Activated CD4-positive, alpha-beta T cell treated with anti-CD3 and anti-CD28 coated beads, Interleukin-2, amount 10 ng/mL, durations not matched to agents 7 days and 5 days (primary cell): Measurements from ENCODE around the gene AMD1. TPM values are rescaled to one million over a fixed set of nuclear protein-coding genes. Genes with fewer than 3 reads are reported as not detected.

Source experiments
- CTCF ChIA-PET: fragments of 350-600 bp; sonication (Branson Sonifier 250); formaldehyde crosslinking; loops from one replicate; lab custom pipeline; 2021; ENCODE audit warnings: antibody characterized with exemption; lab: Charles Lee
- POLR2A ChIA-PET: fragments of 350-600 bp; sonication (Branson Sonifier 250); formaldehyde crosslinking; loops from one replicate; lab custom pipeline; 2021; ENCODE audit warnings: antibody characterized with exemption; lab: Charles Lee
- DNase-seq: peaks from one replicate; pipeline ENCODE4 v3.0.0-alpha.2; 2020
- H3K27ac Mint-ChIP-seq: one replicate; pipeline ENCODE4 v1.8.0; 2021; ENCODE audit warnings: mild to moderate bottlenecking, moderate library complexity, mixed read lengths
- H3K27me3 Mint-ChIP-seq: one replicate; pipeline ENCODE4 v1.8.0; 2021; ENCODE audit warnings: mixed read lengths
- H3K36me3 Mint-ChIP-seq: one replicate; pipeline ENCODE4 v1.8.0; 2021; ENCODE audit warnings: low read depth, mixed read lengths
- H3K4me1 Mint-ChIP-seq: one replicate; pipeline ENCODE4 v1.8.0; 2021; ENCODE audit warnings: mixed read lengths
- H3K4me3 Mint-ChIP-seq: one replicate; pipeline ENCODE4 v1.8.0; 2021; ENCODE audit warnings: mild to moderate bottlenecking, moderate library complexity, mixed read lengths
- H3K9me3 Mint-ChIP-seq: one replicate; pipeline ENCODE4 v1.8.0; 2021; ENCODE audit warnings: mixed read lengths
- total RNA-seq, 2 experiments: library from RNA; stranded (reverse); gene quantifications; one replicate each; pipeline ENCODE4 v1.2.3, GENCODE V29; 2021

AMD1 gene
- total RNA-seq, 2 experiments from 2014 or later, result 76.5 to 103 TPM

DNA sequence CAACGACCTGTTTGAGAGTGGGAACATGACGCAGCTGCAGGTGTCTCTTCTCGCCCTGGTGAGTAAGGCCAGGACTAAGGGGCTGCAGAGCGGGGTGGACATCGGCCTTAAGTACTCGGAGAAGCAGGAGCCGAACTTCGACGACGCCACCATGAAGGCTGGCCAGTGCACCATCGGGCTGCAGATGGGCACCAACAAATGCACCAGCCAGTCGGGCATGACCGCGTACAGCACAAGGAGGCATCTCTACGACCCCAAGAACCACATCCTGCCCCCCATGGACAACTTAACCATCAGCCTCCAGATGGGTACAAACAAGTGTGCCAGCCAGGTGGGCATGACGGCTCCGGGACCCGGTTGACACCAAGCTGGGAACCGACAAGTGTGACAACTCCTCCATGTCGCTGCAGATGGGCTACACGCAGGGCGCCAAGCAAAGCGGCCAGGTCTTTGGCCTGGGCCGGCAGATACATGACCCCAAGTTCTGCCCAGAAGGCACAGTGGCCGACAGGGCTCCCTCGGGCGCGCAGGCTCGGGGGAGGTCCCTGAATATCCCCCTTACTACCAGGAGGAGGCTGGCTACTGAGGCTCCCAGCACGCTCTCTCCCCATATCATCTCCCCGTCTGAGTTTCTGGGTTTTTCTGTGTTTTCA is 15.9 kb upstream of the AMD1 start:
- Mint-ChIP-seq H3K36me3 (peaks cover 3% of the 10 kb centered on the region), H3K27ac (no peak overlapping the region), H3K4me1 (peaks cover 16% of the 10 kb centered on the region), H3K4me3 (no peak overlapping the region), H3K9me3 (no peaks in the 10 kb centered on the region), H3K27me3 (peaks cover under 1% of the 10 kb centered on the region)
- ChIA-PET CTCF (interaction anchor here (1.2 to 1.3 kb wide), 2 partner anchors 46 to 51 kb away, joined by 3 read pairs; no protein-coding TSS in a partner anchor), POLR2A (no interaction called here)
- DNase-seq, result no peak

DNA sequence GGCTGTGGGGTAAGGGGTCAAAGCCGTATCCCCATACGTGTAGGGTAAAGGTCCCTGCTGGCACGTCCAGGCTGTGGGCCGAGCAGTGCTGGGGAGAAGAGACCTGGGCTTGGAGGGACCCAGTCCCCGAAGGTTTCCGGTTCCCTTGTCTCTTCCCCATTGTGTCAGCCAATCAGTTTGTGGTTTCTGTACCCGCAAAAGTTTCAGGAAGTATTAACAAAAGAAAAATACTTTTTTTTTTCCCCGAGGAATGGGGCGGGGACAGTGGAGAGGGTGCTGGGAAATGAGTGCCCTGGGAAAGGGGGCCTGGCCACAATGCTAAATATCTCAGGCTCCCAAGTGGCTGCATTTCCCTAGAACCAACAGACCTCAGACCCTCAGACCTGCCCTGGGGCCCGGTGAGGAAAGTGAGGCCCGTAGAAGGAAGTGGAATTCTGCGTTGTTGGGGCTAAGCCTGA is 15.2 kb upstream of the AMD1 start:
- Mint-ChIP-seq H3K4me1 (peaks cover 16% of the 10 kb centered on the region), H3K27ac (peak overlapping the region; percentile 69), H3K4me3 (no peak overlapping the region), H3K36me3 (peaks cover 3% of the 10 kb centered on the region), H3K27me3 (no peaks in the 10 kb centered on the region), H3K9me3 (no peaks in the 10 kb centered on the region)
- ChIA-PET POLR2A (no interaction called here), CTCF (no interaction called here)
- DNase-seq, result no peak

DNA sequence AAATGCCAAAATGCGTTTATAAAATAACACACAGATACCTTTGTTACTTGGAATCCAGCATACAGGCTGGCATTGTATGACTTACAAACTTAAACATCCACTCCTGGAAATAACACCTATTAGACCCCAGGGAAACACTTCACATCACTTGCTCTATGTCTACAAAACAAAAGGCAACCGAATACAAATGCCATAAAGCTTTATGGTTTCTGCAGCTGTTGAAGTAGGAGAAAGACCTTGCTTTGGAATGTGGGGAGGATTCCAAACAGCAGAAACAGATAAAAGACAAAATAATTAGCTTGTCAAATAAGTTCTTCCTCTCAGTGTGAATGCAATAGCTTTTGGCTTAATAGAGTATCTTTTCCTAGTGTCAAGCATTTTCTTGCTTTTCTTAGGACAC is 9.8 kb upstream of the AMD1 start:
- CTCF ChIA-PET, result interaction anchor here (0.6 to 2.2 kb wide), 3 partner anchors 8 to 88 kb away, joined by 3 to 6 read pairs (median 3); partner anchors contain the start of gene AMD1
- Mint-ChIP-seq H3K9me3 (no peaks in the 10 kb centered on the region), H3K4me1 (peaks cover 23% of the 10 kb centered on the region), H3K27ac (no peak overlapping the region), H3K27me3 (no peaks in the 10 kb centered on the region), H3K4me3 (no peak overlapping the region), H3K36me3 (peaks cover 2% of the 10 kb centered on the region)
- DNase-seq, result no peak
- POLR2A ChIA-PET, result interaction anchor here (2.2 kb wide), 1 partner anchor 10 kb away, joined by 10 read pairs; the partner anchor contains the start of gene AMD1

DNA sequence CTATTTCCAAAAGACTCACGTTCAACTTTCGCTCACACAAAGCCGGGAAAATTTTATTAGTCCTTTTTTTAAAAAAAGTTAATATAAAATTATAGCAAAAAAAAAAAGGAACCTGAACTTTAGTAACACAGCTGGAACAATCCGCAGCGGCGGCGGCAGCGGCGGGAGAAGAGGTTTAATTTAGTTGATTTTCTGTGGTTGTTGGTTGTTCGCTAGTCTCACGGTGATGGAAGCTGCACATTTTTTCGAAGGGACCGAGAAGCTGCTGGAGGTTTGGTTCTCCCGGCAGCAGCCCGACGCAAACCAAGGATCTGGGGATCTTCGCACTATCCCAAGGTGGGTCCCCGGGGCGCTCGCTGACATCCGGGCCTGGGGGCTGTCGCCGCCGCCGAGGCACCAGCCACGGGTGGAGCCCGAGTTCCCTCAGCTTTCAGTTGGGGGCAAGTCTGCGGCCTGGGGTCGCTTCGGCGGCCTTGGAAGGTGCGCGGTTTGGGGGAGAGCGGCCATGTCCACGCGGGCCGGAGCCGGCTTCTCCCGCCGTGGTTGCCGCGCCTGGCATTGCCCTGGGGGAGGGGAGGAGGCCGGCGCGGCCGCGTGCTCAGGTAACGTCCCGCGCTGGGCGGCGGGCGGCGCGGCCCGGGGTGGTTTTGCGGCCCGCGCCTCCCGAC is 429 bp downstream of the AMD1 start:
- ChIA-PET CTCF (interaction anchor here (0.9 to 1.2 kb wide), 3 partner anchors 9 to 19 kb away, joined by 3 to 4 read pairs (median 4); no protein-coding TSS in a partner anchor), POLR2A (interaction anchor here (0.5 to 6.4 kb wide), 9 partner anchors 9 to 192 kb away, joined by 3 to 89 read pairs (median 5); partner anchors contain the start of genes CDK19 and GTF3C6)
- Mint-ChIP-seq H3K9me3 (no peaks in the 10 kb centered on the region), H3K27ac (peak overlapping the region; percentile 99), H3K36me3 (peaks cover 22% of the 10 kb centered on the region), H3K4me3 (peak overlapping the region; percentile 95), H3K4me1 (peaks cover 39% of the 10 kb centered on the region), H3K27me3 (no peaks in the 10 kb centered on the region)
- no peak for DNase-seq

DNA sequence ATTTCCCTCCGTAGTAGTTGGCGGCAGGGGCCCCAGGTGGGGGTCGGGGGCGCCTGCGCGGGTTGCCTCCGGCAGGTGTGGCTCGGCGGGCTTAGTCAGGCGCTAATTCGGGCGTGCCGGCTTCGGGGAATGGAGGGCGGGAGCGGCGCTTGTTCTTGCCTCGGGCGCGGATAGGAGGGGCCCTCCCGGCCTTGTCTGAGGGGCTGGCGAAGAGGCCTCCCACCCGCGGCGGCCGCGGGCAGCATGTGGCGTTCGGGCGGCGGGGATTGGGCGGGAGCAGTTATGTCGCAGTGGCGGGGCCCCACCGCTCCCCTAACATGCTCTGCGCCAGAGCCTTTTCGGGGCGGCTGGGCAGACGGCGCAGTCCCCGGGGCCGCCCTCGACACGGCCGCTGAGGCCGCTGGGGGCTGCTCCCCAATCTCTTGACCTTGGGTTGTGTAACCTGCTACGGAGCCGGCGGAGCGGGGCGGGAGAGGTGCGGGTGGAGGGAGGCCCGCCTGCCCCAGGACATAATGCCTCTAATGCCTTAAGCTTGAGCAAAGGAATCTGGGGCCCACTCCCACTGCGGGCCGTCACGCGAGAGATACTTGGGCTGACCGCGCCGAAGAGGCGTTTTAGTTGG is 1.1 kb downstream of the AMD1 start:
- Mint-ChIP-seq H3K36me3 (peaks cover 27% of the 10 kb centered on the region), H3K27me3 (no peaks in the 10 kb centered on the region), H3K27ac (peak overlapping the region; percentile 95), H3K4me3 (peak overlapping the region; percentile 95), H3K9me3 (no peaks in the 10 kb centered on the region), H3K4me1 (peaks cover 45% of the 10 kb centered on the region)
- CTCF ChIA-PET, result interaction anchor here (0.7 to 2.2 kb wide), 5 partner anchors 11 to 193 kb away, joined by 3 to 10 read pairs (median 3); partner anchors contain the start of gene GTF3C6
- peak; percentile 66 for DNase-seq
- POLR2A ChIA-PET, result interaction anchor here (1.0 to 6.4 kb wide), 4 partner anchors 9 to 107 kb away, joined by 3 to 89 read pairs (median 7); partner anchors contain the start of gene CDK19

DNA sequence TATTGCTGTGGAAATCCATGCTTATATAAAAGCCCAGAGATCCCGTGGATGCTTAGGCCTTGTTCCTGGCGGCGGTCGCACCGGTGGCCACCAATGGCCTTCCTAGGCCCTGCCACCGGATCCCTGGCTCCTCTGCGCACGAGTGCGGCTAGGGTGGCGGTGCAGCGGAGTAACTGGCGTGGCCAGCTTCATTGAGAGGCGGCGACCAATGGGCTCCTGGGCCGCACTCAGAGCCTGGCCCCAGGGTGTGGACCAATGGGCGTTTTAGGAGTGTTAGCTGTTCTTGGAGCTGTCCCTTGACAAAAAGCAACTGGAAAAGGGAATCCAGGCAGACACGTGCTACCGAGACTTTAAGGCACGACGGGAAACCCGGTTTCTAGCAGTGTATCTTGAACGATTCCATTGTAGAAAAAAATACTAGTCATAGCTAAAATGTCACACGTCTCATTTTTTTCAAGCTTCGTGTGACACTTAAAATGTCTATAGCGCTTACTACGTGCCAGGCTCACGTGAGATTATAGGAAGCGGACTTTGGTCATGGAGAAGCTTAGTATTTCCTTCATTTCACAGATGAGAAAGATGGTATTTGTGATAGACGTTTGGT is 1.7 kb downstream of the AMD1 start:
- Mint-ChIP-seq H3K27ac (peak overlapping the region; percentile 95), H3K36me3 (peaks cover 30% of the 10 kb centered on the region), H3K9me3 (no peaks in the 10 kb centered on the region), H3K4me3 (peak overlapping the region; percentile 95), H3K4me1 (peaks cover 51% of the 10 kb centered on the region), H3K27me3 (no peaks in the 10 kb centered on the region)
- ChIA-PET POLR2A (interaction anchor here (0.7 to 6.4 kb wide), 3 partner anchors 9 to 61 kb away, joined by 3 to 89 read pairs (median 4); partner anchors contain the start of gene CDK19), CTCF (interaction anchor here (0.7 to 2.2 kb wide), 5 partner anchors 10 to 194 kb away, joined by 3 to 10 read pairs (median 3); partner anchors contain the start of gene GTF3C6)
- DNase-seq, result peak; percentile 60

DNA sequence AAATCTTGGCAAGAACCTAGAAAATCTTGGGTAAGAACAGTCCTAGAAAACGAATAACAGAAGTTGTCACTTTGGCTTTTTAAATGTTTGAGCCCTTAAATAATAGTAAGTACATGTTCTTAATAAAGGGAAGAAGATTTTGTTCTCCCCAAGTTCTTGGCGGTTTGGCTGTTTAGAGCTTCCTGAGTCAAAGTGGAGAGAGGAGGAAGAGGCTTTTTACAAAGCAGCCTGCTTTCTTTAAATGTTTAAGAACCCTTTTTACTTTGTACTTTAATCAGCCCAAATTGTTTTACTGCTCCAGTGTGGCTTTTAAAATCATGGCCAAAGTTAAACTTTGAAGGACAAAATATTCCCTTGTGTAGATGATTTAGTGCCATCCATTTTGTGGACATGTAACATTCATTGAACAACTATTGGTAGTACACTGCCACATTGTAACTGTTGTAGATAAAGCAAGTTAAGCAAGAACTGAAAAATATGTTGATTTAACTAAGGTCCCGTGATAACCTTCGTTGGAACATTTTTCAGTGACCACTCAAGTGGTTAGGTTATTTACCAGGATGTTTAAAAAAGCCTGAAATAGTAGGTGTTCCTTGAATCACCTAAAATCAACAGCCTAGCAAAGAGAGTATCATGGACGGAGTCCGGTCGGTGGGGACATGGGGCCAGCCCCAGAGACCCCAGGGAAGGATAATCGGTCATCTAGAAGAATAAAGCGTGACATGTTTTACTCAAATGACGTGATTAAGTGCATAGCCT is 2.4 kb downstream of the AMD1 start:
- POLR2A ChIA-PET, result interaction anchor here (0.7 to 6.4 kb wide), 3 partner anchors 8 to 62 kb away, joined by 3 to 89 read pairs (median 4); partner anchors contain the start of gene CDK19
- H3K27ac Mint-ChIP-seq, result peak overlapping the region; percentile 95
- no peaks in the 10 kb centered on the region for H3K27me3 Mint-ChIP-seq
- H3K36me3 Mint-ChIP-seq, result peaks cover 30% of the 10 kb centered on the region
- H3K4me1 Mint-ChIP-seq, result peaks cover 56% of the 10 kb centered on the region
- H3K4me3 Mint-ChIP-seq, result peak overlapping the region; percentile 95
- H3K9me3 Mint-ChIP-seq, result no peaks in the 10 kb centered on the region
- DNase-seq, result no peak
- CTCF ChIA-PET, result interaction anchor here (1.1 to 2.2 kb wide), 5 partner anchors 10 to 195 kb away, joined by 3 to 10 read pairs (median 4); partner anchors contain the start of gene GTF3C6

DNA sequence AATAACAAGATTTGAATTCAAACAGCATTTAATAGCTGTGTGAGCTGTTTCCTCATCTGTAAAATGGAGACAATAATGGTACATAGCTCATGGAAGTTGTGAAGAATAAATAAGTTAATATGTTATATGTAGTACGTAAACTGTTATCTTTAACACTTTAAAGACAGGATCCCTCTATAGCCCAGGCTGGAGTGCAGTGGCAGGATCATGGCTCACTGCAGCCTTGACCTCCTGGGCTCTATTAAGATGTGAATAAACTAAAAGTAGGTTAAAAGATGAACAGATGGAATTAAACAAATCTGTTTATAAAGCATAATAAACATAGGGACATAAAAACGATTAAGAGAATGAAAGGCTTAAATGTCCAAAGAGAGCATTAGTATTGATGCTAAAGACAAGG is 3.0 kb downstream of the AMD1 start:
- H3K9me3 Mint-ChIP-seq, result no peaks in the 10 kb centered on the region
- no peaks in the 10 kb centered on the region for H3K27me3 Mint-ChIP-seq
- CTCF ChIA-PET, result interaction anchor here (2.0 to 2.2 kb wide), 2 partner anchors 9 to 12 kb away, joined by 4 to 10 read pairs; no protein-coding TSS in a partner anchor
- DNase-seq, result no peak
- POLR2A ChIA-PET, result interaction anchor here (6.4 kb wide), 1 partner anchor 63 kb away, joined by 89 read pairs; the partner anchor contains the start of gene CDK19
- H3K27ac Mint-ChIP-seq, result peak overlapping the region; percentile 95
- peak overlapping the region; percentile 95 for H3K4me3 Mint-ChIP-seq
- H3K4me1 Mint-ChIP-seq, result peaks cover 62% of the 10 kb centered on the region
- peaks cover 34% of the 10 kb centered on the region for H3K36me3 Mint-ChIP-seq

DNA sequence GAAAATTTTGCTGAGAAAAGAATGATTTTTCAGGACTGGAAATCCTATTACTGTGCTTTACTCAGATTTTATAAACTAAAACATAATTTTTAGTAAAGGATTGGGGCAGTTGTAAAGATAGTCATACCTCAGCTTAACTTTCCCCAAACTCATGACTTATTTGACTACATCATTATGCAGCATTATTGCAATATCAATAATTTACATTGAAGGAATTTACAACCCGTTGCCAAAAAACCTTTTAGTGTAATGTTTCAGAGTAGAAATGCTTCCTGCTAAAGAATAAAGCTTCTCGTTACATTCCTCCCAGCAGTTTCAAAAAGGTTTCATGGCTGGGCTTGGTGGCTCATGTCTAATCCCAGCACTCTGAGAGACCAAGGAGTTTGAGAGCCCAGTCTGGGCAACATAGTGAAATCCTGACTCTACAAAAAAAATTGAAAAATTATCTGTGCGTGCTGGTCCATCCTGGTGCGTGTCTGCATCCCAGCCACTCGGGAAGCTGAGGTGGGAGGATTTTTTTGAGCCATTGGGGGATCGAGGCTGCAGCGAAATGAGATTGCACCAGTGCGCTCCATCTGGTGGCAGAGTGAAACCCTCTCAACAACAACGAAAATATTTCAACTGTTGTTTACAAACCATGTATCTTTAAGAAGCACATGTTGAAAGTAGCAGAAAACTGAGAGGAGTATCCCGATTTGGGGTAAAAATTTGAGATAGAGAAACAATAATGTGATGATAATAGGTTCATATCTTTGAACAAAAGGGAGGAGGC is 4.4 kb downstream of the AMD1 start:
- peak overlapping the region; percentile 95 for H3K4me3 Mint-ChIP-seq
- H3K27me3 Mint-ChIP-seq, result no peaks in the 10 kb centered on the region
- peaks cover 38% of the 10 kb centered on the region for H3K36me3 Mint-ChIP-seq
- peak overlapping the region; percentile 47 for H3K27ac Mint-ChIP-seq
- ChIA-PET POLR2A (interaction anchor here (0.6 to 6.4 kb wide), 4 partner anchors 16 to 197 kb away, joined by 3 to 89 read pairs (median 6); partner anchors contain the start of gene CDK19), CTCF (interaction anchor here (0.6 to 2.0 kb wide), 9 partner anchors 10 to 340 kb away, joined by 3 to 5 read pairs (median 4); no protein-coding TSS in a partner anchor)
- peak; percentile 48 for DNase-seq
- no peaks in the 10 kb centered on the region for H3K9me3 Mint-ChIP-seq
- peaks cover 68% of the 10 kb centered on the region for H3K4me1 Mint-ChIP-seq

DNA sequence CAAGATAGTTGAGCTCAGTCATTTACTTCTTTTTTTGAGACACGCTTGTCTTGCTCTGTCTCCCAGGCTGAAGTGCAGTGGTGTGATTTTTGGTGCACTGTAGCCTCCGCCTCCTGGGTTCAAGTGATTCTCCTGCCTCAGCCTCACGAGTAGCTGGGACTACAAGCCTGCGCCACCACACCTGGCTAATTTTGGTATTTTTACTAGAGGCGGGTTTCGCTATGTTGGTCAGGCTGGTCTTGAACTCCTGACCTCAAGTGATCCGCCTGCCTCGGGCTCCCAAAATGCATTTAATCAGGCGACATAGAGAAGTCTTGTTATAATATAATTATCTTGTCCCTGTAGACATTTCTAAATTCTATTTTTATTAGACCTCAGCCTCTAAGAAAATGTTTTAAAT is 6.1 kb downstream of the AMD1 start:
- no peak for DNase-seq
- Mint-ChIP-seq H3K9me3 (no peaks in the 10 kb centered on the region), H3K4me1 (peaks cover 85% of the 10 kb centered on the region), H3K27me3 (no peaks in the 10 kb centered on the region), H3K36me3 (peaks cover 34% of the 10 kb centered on the region), H3K27ac (no peak overlapping the region), H3K4me3 (peak overlapping the region; percentile 33)
- POLR2A ChIA-PET, result no interaction called here
- CTCF ChIA-PET, result no interaction called here
